GM21515 (cell line): ENCODE results near the gene RAB37.

ENCODE experiments used
- ATAC-seq: cut with Tn5 transposase; IDR thresholded peaks from one replicate; pipeline ENCODE4 v1.9.1; 2021; ENCODE audit not compliant: unreplicated experiment

The RAB37 gene

DNA sequence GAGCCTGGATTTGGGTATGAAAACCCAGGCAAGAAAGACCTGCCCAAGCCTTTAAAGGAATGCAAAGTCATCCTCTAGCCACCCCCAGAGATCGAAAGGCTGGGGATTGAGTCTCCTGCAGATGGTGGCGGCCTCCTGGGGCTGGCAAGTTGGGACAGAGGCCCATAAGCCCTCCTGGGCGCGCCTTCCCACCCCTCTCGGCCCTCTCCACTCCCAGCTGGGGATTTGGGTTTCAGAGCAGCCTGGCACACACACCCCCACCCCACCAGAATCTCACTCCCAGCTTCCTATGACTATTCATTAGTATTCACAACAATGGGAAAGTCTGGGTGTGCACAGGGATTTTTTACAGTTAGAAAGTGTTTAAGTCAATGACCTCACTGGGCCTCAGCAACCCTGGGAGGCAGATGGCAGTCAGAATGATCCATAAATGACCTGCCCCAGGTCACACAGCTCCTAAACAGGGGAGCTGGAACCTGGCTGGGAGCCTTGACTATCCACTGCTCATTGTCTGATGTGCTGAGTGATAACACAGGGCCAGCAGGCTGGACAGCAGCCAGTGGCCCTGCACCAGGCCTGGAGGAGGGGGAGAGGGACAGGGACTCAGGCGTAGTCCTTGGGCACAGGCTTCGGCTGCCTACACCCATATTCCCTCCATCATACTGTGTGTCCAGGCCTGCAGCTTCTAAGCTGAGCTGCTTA, 23.5 kb downstream of the RAB37 start:
- ATAC-seq: no peak

DNA sequence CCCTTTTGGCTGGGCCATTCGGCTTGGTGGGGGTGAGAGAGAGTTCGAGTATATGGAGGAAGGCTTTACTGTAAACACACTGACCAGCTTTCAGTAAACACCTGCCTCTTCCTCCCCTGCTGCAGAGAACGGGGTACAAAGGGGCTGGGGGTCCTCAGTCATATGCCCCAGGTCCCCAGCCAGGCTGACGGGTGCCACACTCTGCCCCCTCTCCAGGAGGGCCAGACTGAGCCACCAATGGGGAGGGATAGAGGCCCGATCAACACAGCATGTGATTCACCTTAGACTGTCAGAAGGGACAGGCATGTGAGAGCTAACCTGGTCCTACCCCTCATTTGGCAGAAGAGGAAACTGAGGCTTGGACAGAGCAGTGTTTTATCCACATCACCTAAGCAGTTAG, 24.4 kb downstream of the RAB37 start:
- no peak for ATAC-seq

DNA sequence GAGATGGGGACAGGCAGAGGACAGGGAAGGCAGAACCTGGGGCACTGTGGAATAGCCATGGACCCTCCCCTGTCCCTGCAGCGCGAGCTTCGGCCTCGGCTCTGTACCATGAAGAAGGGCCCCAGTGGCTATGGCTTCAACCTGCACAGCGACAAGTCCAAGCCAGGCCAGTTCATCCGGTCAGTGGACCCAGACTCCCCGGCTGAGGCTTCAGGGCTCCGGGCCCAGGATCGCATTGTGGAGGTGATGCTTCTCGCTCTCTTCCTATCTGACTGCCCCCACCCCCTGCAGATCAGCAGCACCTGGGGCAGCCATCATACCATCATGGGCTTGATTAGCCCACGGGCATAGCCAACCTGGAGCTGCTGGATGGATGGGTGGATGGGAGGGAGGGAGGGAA, 24.9 kb downstream of the RAB37 start:
- no peak for ATAC-seq

DNA sequence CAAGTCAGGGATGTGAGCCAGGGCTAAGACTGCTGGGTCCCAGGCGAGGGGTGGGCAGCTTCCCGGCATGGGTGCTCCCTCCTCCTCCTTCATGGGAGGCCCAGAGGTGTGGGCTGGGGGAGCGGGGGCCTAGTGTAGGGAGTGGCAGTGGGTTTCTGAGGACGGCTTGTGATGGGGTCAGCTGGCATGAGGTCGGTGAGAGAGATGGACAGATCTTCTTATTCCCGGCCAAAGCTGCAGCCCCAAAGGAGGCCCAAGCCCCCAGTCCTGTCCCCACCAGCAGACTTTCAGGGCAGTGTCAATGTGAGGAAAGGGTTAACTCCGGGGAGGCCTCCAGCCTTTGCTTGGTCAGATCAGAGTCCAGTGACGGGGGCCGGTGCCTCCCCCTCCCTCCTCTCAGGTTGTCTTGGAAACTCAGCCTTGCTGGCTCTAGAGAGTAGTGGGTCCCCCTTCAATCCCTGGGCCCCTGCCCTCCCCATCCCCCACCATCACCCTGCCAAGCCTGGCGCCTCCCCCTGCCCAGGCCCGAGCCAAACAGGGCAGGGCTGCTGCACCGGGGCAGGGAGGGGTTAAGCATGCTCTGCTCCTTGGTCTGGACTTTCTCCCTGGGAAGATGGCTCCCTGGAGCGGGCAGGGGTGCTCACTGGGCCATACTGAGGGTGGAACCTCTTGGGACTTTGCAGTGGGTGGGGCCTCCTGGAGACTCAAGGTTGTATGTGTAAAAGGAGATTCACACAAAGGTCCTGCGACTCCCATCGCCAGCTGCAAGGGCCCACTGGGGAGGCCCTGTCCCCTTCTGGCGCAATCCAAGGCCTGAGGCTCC, 26.7 kb downstream of the RAB37 start:
- no peak for ATAC-seq

DNA sequence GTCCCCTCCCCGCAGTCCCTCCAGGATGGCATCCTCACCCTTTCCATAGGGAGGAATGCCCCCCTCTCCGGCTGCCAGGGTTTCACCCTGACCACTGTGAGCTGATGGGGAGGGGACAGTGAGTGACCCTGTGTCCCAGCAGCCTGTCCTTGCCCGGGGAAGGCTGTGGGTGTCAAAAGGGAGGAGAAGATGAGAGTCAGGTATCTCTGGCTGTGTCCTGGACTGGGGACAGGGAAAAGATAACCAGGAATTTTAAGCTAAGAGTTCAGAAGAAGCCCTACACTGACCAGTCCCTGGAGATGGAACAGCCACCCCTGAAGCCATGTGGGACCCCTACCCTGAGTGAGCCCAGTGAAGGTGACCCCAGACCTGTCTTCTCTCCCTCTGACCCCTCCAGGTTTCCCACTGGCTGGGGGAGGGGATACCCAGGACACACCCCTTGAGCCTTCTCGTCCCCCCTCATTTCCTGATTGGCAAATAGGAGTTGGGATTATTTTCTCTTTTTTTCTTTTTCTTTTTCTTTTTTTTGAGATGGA, 27.8 kb downstream of the RAB37 start:
- no peak for ATAC-seq

DNA sequence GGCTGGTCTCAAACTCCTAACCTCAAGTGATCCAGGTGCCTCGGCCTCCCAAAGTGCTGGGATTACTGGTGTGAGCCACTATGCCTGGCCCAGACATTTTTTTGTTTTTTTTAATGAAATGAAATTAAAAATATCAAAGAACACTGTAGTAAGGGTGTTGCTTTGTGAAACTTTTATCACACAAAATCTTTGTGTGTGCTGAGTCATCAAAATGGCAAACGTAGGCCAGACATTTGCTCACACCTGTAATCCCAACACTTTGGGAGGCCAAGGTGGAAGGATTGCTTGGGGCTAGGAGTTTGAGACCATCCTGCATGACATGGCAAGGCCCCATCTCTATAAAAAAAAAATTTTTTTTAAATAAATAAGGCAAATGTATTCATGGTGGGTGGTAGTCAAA, 29.4 kb downstream of the RAB37 start:
- ATAC-seq: no peak

DNA sequence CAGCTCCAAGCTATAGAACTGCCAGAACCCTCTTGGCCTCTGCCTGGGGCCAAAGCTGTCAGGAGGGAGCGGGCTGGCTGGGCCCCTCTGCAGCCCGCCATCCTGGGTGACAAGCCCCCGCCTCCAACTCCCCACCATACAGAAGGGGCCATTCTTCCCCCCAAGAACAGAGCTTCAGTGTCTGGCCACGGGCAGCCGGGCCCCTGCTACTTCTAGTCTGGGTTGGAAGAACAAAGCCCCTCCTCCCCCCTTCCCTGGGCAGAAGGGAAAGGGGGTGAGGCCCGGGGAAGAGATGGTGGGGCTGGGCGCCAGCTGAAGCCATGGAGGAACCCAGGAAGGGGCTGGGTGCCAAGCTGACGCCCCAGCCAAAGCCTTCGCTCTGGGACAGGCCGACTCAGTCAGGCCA, 30.1 kb downstream of the RAB37 start:
- no peak for ATAC-seq

DNA sequence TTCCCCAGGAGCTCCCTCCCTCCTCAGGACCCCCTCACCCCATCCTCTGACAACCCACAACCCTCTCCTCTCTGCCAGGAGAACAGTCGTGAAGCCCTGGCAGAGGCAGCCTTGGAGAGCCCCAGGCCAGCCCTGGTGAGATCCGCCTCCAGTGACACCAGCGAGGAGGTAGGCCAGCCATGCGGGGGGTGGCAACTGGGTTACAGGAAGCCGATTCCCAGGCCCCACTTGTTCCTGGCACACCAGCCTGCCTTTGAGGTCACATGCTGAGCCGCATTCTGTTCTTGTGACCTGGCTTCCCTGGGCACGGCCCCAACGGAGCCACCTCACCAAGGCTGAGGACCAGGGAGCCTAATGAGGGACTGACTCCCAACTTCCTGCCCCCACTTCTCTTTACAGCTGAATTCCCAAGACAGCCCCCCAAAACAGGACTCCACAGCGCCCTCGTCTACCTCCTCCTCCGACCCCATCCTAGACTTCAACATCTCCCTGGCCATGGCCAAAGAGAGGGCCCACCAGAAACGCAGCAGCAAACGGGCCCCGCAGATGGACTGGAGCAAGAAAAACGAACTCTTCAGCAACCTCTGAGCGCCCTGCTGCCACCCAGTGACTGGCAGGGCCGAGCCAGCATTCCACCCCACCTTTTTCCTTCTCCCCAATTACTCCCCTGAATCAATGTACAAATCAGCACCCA, 31.2 kb downstream of the RAB37 start:
- no peak for ATAC-seq

DNA sequence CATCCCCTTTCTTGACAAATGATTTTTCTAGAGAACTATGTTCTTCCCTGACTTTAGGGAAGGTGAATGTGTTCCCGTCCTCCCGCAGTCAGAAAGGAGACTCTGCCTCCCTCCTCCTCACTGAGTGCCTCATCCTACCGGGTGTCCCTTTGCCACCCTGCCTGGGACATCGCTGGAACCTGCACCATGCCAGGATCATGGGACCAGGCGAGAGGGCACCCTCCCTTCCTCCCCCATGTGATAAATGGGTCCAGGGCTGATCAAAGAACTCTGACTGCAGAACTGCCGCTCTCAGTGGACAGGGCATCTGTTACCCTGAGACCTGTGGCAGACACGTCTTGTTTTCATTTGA, 31.7 kb downstream of the RAB37 start:
- no peak for ATAC-seq

DNA sequence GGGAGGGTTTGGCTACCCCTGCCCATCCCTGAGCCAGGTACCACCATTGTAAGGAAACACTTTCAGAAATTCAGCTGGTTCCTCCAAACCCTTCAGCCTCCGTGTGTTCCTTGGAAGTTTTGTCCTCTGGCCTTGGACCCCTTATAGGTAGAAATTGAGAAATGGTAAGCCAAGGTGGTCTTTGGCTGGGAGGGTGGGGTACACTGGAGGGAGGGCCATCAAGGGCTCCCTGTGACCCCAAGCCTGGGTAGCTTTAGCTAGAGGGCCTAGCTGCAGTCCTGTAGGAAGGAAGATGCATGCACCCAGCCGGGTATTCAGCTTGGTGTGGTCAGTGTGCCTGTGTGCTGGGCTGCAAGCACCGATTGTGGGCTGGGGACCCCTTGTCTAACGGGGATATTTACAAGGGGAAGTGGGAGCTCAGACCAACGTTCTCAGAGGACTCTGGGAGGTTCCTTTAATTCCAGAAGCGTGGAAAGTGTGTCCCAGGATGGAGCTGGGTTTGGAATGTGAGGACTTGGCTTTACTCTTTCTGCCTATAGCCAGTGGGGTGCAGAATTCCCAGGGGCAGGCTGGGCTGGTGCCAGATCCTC, 32.3 kb downstream of the RAB37 start:
- ATAC-seq: no peak

DNA sequence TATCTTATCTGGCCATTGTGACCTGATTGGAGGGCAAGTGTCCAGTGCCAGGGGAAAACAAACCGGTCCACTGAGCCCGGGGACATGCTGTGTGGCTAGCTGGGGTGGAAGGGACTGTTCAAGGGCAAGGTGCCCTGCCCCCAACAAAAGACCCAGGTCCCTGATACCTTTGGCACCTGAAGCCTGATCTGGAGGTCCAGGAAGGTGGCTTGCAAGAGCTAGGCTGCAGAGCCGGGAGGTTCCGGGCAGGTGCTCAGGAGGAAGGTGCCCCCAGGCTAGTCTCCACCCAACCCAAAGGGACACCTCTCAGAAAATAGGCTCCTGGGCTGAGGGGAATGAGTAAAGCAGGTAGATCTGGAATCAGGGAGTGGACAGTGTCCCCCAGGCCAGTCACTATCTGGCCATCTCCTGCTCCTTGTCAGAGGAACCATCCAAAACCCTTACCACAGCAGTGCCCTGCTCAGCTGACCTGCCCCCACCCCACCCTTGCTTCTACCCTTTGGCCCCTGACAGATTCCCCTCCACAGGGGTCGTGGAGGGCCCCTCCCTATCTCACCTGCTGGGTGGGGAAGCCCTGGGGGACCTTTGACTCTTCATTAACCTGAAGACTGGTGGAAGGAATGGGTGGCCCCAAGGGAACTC, 32.9 kb downstream of the RAB37 start:
- ATAC-seq: no peak

DNA sequence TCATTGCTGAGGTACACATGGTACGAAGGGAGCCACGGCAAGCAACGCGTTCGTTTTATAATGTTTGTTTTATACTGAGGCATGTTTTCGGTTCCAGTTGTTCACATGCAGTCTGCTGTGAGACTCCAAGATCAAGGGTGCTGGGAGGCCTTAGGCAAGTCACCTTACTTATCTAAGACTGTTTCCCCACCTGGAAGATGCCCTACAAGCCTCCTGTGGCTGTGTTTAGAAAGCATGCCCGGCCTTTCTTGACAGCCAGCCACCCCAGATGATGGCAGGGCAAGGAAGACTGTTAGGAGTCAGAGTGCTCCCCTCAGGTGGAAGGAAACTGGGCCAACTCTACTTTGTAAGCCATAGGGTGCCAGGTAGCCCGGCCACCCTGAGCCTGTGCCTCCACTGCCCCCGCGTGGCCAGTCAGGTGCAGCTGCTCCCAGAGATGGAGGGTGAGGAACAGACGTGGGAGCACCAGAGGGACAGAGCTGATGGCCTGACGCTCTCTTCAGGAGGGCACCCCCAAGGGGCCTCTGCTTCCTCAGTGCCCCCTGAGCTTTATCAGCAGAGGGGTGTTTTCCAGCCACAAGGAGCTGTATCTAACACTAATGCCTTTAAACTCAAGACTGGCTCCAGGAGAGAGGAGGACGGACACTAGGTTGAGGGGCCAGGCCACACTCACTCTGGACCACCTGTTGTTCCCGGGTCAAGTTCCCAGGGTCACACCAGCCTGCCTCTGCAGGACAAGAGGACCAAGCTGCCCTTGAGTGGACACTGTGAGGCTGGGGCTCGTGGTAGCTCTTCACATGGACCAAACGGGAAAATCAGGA, 33.7 kb downstream of the RAB37 start:
- no peak for ATAC-seq

DNA sequence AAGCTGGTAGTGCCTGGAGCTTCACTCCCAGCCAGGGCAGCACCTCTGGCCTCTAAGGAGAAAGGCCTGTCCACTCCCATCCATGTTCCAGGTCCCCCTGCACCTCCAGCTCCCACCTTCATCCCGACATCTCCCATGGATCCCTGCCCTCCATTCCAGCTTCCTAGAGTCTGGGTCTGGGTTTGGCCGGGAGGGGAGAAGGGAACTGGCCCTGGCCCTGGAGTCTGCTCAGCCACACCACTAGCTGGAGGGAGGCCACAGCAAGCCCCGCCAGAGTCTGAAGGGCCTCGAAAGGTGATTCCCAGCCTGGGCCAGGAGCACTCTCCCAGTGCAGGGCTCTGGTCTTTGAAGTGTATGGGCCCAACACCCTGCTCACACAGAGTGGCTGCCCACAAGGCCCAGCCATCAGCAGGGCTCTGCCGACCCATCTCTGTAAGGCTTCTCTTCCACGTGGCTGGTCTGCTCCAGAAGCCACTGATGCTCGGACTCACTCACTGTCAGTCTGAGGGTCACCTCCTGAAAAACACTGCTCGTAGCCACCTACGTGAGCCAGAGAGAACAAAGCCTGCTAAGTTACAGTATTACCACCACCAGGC, 34.4 kb downstream of the RAB37 start:
- ATAC-seq: no peak

DNA sequence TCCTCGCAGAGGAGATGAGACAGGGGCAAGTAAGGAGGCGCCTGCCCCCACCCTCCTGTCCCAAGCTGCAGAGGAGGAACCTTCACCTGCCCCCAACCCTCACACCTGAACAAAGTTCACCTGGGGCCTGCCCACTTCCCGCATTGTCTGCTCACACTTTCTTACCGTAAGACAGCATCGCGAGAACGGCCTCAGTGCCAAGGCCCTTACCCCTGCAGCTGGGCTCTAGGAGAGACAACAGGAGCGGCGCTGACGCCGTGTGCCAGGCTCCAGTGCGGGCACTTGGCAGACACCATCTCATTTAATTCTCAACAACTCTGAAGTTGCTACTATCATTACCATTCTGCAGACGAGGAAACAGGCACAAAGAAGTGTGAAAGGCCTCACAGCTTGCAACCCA, 35.0 kb downstream of the RAB37 start:
- no peak for ATAC-seq

DNA sequence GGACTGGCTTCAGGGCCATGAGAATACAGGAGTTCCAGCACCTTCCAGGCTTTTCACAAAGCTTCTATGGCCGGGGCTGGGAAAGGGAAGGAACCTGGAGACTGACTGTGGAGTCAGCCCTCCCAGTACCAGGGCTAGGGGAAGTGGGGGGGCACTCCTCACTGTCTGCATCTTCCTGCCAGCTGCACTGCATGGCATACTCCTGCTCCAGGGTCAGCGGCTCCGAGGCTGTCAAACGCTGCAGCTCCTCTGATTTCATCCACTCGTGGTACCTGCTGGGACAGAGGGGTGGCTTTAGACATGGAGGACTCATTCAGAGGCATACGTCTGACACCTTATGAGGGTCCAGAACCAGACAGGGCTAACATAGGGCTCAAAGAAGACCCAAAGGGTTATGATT, 36.4 kb downstream of the RAB37 start:
- ATAC-seq: no peak

DNA sequence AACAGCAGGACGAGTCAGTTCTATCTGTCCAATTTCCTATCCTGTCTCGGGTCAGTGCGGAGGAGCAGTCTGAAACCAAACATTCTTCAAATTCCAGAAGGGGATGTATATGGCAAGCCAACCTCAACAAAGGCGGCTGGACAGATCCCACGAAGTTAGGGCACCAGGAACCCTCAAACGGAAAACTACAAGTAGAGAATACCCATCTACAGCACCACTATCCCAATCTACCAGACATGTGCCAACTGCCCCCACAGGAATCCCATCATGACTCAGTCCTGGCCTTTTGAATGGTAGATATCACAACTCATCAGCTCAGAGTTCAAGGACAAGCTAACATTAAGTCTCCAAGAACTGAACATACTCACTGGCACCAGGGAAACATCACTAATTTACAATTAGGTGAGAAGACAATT, 36.8 kb downstream of the RAB37 start:
- ATAC-seq: no peak

DNA sequence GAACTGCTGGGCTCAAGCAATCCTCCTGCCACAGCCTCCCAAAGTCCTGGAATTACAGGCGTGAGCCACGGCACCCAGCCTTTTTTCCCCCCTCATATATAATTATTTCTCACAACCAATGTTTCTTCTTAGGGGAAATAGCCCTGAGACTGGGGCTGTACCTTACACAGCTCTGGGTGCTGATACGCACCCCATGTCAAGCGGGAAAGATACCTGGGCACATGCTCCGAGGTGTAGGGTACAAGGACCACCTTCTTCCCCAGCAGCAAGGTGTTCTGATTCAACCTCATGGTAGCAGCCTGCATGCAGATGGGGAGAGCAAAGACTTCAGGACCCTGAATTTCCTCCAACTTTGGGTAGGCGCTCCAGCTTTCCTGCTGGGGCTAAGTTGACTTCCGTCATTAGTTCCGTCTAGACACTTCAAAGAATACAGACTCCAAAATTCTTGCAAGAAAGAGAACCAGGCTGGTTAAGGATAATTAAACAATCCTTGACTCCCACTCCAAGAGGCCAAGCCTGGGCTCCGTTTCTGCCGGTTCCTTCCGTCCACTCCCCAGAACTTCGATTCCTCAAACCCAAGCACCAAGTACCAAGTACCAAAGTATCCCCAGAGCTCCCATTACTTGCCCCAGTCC, 38.5 kb downstream of the RAB37 start:
- no peak for ATAC-seq

DNA sequence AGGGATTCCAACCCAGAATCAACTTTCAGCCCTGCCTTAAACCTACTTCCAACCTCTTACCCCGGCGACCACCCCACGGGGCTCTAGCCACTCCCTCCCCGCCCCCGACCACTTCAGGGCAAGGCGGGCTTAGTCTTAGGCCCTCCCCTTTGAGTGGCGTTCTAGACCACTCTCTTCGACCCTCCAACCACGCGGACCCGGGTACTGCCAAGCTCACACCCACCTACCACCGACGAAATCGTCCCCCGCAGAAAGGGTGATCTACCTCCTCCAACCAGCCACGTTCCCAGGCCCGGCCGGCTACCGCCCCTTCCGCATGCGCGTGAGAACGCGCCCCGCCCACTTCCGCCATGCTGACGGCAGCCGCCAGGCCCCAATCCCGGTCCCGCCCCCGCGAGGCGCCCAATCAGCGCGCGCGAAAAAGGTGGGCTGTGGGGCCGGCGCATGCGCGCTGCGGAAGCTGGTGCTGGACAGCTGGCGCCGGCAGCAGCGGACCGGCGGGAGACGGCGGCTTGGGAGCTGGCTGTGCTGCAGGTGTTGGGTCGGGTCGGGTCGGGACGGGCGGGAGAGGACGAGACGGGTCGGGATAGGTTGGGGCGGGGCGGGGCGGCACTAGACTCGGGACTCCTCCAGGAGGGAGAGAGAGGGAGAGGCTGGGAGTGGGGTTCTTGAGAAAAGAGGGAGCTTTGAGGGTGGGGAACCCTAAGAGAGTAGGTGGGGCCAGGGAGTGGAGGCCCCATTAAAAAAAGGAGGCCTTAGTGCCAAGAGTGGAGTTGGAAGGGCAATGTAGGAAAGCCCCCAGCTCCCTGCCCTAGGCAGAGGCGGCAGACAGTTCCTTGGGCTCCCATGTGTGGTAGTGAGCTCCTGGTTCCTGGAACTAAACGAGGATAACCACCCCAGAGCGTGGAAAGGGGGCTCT, 39.2 kb downstream of the RAB37 start, which contains the start of gene NAT9:
Gene NAT9 (minus strand): TSS at position 302 of the 919 bp plus-strand sequence. CDS start 647 bp downstream, outside the sequence.
- ATAC-seq: peak; percentile 72
